Fibroblast of villous mesenchyme (primary cell): Measurements from ENCODE around the gene RPS16. TPM values are rescaled to one million over a fixed set of nuclear protein-coding genes. Genes with fewer than 3 reads are reported as not detected.
"Not testable (repeated sequence)": the region's sequence is repeated elsewhere in the genome, so short reads cannot be mapped to it uniquely, and the experiment has no call there.

ENCODE experiments used
- DNase-seq: peaks from one replicate; pipeline ENCODE4 v3.0.0-alpha.2; 2010; ENCODE audit warnings: low read depth
- H3K4me3 ChIP-seq: 2 replicates; pipeline ENCODE4 v1.5.1; 2011; ENCODE audit warnings: low read depth, mild to moderate bottlenecking, low read length
- total RNA-seq: library from RNA; depleted of rRNA; stranded (reverse); fragments of >200 nt; gene quantifications from 2 replicates; pipeline ENCODE4 v1.2.3, GENCODE V29; 2012
- TF ChIP-seq, protein P1 (sequence below): IDR thresholded peaks from 2 replicates; pipeline ENCODE4 v1.5.1; 2012; ENCODE audit warnings: low read depth, mild to moderate bottlenecking, low read length; ENCODE audit not compliant: insufficient read depth

RPS16 gene
- total RNA-seq, result 43.2 and 48.3 TPM in 2 replicates

GRCh38 chr19:39435499-39436349, at the start of gene RPS16:
Gene RPS16 (minus strand): TSS chr19:39435949. CDS start chr19:39435895, 54 bp downstream.
- peak within 1 kb of the TSS; percentile 73 for H3K4me3 ChIP-seq
- TF ChIP-seq, protein P1, sequence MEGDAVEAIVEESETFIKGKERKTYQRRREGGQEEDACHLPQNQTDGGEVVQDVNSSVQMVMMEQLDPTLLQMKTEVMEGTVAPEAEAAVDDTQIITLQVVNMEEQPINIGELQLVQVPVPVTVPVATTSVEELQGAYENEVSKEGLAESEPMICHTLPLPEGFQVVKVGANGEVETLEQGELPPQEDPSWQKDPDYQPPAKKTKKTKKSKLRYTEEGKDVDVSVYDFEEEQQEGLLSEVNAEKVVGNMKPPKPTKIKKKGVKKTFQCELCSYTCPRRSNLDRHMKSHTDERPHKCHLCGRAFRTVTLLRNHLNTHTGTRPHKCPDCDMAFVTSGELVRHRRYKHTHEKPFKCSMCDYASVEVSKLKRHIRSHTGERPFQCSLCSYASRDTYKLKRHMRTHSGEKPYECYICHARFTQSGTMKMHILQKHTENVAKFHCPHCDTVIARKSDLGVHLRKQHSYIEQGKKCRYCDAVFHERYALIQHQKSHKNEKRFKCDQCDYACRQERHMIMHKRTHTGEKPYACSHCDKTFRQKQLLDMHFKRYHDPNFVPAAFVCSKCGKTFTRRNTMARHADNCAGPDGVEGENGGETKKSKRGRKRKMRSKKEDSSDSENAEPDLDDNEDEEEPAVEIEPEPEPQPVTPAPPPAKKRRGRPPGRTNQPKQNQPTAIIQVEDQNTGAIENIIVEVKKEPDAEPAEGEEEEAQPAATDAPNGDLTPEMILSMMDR, result no peak
- DNase-seq, result peak; percentile 98

DNA sequence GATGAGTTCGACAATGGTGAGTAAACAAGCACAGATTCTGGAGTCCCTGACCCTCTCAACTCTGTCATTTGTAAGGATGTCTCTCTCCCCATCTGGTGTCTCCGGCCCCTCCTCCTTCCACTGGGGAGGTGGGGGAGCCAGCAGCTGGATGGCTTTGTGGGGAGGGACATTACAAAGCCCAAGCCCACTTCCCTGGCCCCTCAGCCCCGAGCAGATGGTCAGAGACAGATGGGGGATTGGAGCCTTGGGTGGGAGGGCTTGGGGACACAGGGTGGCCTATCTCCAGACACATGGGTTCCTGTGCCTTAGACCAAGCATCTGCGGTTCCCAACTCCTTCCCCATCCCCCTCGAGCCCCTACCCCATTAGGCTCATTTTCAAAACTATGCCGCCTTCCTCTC, 47.4 kb upstream of the RPS16 start:
- H3K4me3 ChIP-seq, result no peak overlapping the region
- no peak for DNase-seq
- TF ChIP-seq, protein P1, result no peak

DNA sequence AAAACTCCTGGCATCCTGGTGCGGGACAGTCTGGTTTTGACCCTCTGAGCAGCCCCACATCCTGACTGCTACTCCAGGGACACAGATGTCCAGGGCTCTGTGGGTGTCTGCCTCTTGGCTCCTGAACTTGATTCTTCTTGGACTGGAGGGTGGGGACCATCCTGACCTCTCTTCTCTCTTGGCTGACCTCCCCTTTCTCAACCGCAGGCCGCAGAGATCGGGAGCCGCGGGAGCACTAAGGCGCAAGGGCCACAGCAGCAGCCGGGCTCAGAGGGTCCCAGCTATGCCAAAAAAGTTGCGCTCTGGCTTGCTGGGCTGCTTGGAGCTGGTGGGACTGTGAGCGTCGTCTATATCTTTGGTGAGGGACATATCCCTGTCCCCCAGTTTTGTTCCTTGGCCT, 45.9 kb upstream of the RPS16 start:
- peak overlapping the region; percentile 93 for H3K4me3 ChIP-seq
- DNase-seq, result no peak
- TF ChIP-seq, protein P1, result no peak

DNA sequence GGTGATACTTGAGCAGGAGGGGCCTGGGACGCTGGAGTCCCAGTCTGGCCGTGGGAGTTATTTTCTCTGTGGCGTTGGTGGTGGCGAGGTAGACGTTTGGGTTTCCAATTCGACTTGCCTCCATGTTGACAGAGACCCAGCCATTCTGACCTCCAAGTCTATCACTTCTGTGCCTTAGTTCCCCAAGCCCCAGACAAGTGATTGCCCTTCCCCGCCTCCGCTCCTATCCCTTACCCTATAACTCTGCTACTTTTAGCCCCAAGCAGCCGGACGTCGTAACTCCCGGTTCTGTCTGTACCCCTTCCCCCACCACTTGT, 45.4 kb upstream of the RPS16 start:
- TF ChIP-seq, protein P1, result no peak
- H3K4me3 ChIP-seq, result peak overlapping the region; percentile 93
- peak; percentile 7 for DNase-seq

- H3K4me3 ChIP-seq, result peak within 1 kb of the TSS; percentile 93
- peak; percentile 94 for DNase-seq
- TF ChIP-seq, protein P1, result no peak
These were observed 44.8 kb upstream of the RPS16 start, which contains the start of gene TIMM50 for GRCh38 chr19:39480337-39481228. Gene TIMM50 (plus strand): TSS chr19:39480838. CDS start chr19:39480854, 16 bp downstream.

- TF ChIP-seq, protein P1, result no peak
- peak overlapping the region; percentile 93 for H3K4me3 ChIP-seq
- DNase-seq, result no peak
These were observed 44.2 kb upstream of the RPS16 start for GRCh38 chr19:39479916-39480315.

GRCh38 chr19:39479319-39479801, 43.6 kb upstream of the RPS16 start:
- DNase-seq, H3K4me3 ChIP-seq: not testable (repeated sequence)
